ENCODE data around the gene IFNL4.

The IFNL4 gene

DNA sequence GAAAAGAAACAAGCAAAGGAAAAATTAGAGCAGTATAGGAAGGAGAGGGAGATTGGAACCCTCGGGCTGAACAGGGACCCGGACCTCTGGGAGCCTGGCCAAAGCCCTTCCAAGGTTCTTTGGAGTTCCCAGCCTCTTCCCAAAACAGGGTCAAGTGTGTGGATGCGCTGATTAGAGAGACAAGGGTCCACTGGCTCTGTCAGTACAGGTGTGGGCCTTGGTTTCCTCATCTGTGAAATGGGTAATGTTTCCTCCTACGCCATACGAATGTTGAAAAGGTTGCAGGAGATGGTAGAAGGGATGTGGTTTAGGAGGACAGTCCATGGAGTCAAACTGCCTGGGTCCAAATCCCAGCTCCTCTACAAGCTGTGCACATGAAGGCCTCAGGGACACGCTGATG is 42.5 kb downstream of the IFNL4 start:
- TF ChIP-seq, protein P1, sequence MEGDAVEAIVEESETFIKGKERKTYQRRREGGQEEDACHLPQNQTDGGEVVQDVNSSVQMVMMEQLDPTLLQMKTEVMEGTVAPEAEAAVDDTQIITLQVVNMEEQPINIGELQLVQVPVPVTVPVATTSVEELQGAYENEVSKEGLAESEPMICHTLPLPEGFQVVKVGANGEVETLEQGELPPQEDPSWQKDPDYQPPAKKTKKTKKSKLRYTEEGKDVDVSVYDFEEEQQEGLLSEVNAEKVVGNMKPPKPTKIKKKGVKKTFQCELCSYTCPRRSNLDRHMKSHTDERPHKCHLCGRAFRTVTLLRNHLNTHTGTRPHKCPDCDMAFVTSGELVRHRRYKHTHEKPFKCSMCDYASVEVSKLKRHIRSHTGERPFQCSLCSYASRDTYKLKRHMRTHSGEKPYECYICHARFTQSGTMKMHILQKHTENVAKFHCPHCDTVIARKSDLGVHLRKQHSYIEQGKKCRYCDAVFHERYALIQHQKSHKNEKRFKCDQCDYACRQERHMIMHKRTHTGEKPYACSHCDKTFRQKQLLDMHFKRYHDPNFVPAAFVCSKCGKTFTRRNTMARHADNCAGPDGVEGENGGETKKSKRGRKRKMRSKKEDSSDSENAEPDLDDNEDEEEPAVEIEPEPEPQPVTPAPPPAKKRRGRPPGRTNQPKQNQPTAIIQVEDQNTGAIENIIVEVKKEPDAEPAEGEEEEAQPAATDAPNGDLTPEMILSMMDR (IDR thresholded peaks at IDR 0.05; ENCODE audit: insufficient read depth, low read length, poor library complexity, severe bottlenecking), result no peak

DNA sequence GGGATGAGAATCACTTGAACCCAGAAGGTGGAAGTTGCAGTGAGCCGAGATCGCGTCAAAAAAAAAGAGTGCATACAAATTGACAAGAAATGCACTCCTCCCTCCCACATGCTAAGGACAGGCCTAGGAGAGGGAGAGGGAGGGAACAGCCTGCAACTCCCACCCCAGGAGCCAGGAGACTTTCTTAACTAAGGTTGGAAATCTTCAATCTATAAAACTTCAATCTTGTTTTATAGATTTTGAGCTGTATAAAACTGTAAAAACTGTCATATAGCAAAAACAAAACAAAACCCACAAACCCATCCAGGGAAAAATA is 43.2 kb downstream of the IFNL4 start:
- Histone ChIP-seq H3K4me3 (replicated peaks; ENCODE audit: low read depth, low read length) (no peak overlapping the region), H3K36me3 (ENCODE audit: control insufficient read depth, insufficient read depth, low read length) (no peaks in the 10 kb centered on the region), H3K27me3 (replicated peaks; ENCODE audit: control insufficient read depth, insufficient read depth, low read length) (no peaks in the 10 kb centered on the region)
- no peak for DNase-seq (ENCODE audit: extremely low read depth, insufficient read length)
- TF ChIP-seq, protein P1 (IDR thresholded peaks at IDR 0.05; ENCODE audit: insufficient read depth, low read length, poor library complexity, severe bottlenecking), result no peak

More for the DNA sequence above, 42.5 kb downstream of the IFNL4 start:
- no peaks in the 10 kb centered on the region for H3K27me3 ChIP-seq (replicated peaks; ENCODE audit: control insufficient read depth, insufficient read depth, low read length)
- no peak overlapping the region for H3K4me3 ChIP-seq (replicated peaks; ENCODE audit: low read depth, low read length)
- no peaks in the 10 kb centered on the region for H3K36me3 ChIP-seq (ENCODE audit: control insufficient read depth, insufficient read depth, low read length)
- no peak for DNase-seq (ENCODE audit: extremely low read depth, insufficient read length)

DNA sequence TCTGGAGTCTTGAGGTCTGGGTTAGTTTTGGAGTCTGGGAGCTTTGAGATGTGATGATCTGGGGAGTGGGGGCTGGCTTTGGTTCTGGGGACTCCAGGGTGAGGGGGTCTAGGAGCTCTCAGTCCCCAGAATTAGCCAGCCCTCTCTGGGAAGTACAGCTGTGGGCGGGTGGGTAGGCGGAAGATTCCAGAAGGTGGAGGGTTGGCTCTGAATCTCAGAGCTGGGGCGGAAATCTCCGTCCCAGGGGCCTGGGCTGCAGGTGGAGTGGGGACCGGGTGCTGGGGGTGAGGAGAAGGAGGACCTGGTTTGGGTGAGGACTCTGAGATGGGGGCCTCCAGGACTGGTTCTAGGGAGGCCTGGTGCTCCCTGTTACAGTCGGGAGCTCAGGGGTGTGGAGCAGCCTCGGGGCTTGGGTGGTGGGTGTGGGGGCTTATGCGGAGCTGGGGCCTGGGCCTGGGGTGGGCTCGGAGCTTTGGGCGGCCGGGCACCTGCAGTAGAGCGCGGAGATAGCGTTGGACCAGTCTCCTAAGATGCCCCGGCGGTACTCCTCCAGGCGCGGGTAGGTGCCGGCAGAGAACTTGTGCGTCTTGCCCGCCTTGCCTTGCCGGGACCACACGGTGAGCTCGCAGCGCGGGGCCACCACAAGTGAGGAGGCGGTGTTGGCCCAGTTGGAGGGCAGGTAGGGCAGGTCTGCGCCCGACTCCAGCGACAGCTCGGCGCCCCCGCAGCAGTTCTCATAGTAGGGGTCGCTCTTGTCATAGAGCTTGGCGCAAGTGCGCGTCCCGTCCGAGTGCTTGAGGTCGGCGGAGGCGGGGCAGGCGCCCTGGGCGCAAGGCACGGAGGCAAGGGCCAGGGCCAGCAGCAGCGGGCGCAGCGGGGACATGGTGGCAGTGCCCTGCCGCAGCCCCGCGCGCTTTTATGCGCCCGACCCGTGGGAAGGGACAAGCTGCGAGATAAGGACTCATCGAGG is 45.0 kb downstream of the IFNL4 start, which contains the start of gene SYCN:
TSS of gene SYCN (minus strand) at position 892 of the 970 bp plus-strand sequence. CDS start at position 883, 9 bp downstream.
- no peaks in the 10 kb centered on the region for H3K36me3 ChIP-seq (ENCODE audit: control insufficient read depth, insufficient read depth, low read length)
- no peak for DNase-seq (ENCODE audit: extremely low read depth, insufficient read length)
- TF ChIP-seq, protein P1 (IDR thresholded peaks at IDR 0.05; ENCODE audit: insufficient read depth, low read length, poor library complexity, severe bottlenecking), result no peak
- peaks cover 2% of the 10 kb centered on the region; the same call in 1 of the 2 replicates for H3K27me3 ChIP-seq (replicated peaks; ENCODE audit: control insufficient read depth, insufficient read depth, low read length)
- H3K4me3 ChIP-seq (replicated peaks; ENCODE audit: low read depth, low read length), result no peak within 1 kb of the TSS

DNA sequence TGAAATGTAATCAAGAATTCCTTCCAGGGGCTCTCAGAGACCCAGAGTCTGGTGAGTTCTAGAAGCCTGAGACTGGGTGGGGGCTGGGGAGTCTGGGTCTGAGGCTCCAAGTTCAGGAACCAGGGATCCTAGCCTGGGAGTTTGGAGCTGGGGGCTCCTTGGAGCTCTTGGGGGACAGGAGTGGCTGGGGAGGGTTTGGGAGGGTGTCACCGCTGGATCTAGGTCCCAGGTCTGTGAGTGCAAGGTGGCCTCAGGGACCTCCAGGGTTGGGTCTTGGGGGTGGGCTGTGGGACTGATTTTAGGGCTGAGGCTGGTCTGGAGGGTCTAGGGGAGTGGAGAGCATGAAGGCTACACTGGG is 45.7 kb downstream of the IFNL4 start:
- no peaks in the 10 kb centered on the region for H3K36me3 ChIP-seq (ENCODE audit: control insufficient read depth, insufficient read depth, low read length)
- TF ChIP-seq, protein P1 (IDR thresholded peaks at IDR 0.05; ENCODE audit: insufficient read depth, low read length, poor library complexity, severe bottlenecking), result no peak
- H3K27me3 ChIP-seq (replicated peaks; ENCODE audit: control insufficient read depth, insufficient read depth, low read length), result peaks cover 2% of the 10 kb centered on the region; the same call in 1 of the 2 replicates
- DNase-seq (ENCODE audit: extremely low read depth, insufficient read length), result no peak
- no peak overlapping the region for H3K4me3 ChIP-seq (replicated peaks; ENCODE audit: low read depth, low read length)

DNA sequence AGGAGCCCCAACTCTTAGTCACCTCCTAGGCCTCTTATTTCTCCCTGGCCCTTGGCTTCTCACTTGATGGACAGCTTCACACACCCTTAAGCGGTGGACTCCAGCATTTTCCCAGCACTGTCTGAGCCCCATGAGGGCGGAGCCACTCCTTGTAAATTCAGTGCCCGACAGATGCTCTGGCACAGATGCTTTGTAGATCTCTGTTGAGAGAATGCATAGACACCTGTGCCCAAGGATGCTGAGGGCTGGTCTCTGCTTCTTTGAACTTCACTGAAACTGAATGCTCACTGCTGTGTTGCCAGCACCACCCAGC is 47.9 kb downstream of the IFNL4 start:
- DNase-seq (ENCODE audit: extremely low read depth, insufficient read length), result no peak
- Histone ChIP-seq H3K36me3 (ENCODE audit: control insufficient read depth, insufficient read depth, low read length) (no peaks in the 10 kb centered on the region), H3K4me3 (replicated peaks; ENCODE audit: low read depth, low read length) (no peak overlapping the region), H3K27me3 (replicated peaks; ENCODE audit: control insufficient read depth, insufficient read depth, low read length) (peaks cover 2% of the 10 kb centered on the region; the same call in 1 of the 2 replicates)
- TF ChIP-seq, protein P1 (IDR thresholded peaks at IDR 0.05; ENCODE audit: insufficient read depth, low read length, poor library complexity, severe bottlenecking), result no peak

All from GM06990 (cell line).